Stimulated activated CD4-positive, alpha-beta T cell treated with anti-CD3 and anti-CD28 coated beads, TNF-alpha, amount 100 ng/mL, for 48 hours (primary cell): ENCODE results near the gene DGKQ.
"Not testable (repeated sequence)": the region's sequence is repeated elsewhere in the genome, so short reads cannot be mapped to it uniquely, and the experiment has no call there.

Experiments used
- DNase-seq, 3 donors: peaks; one replicate each; pipeline ENCODE4 v3.0.0-alpha.2; 2020; ENCODE audit warnings: low read depth in 3 of 3

Gene DGKQ

DNA sequence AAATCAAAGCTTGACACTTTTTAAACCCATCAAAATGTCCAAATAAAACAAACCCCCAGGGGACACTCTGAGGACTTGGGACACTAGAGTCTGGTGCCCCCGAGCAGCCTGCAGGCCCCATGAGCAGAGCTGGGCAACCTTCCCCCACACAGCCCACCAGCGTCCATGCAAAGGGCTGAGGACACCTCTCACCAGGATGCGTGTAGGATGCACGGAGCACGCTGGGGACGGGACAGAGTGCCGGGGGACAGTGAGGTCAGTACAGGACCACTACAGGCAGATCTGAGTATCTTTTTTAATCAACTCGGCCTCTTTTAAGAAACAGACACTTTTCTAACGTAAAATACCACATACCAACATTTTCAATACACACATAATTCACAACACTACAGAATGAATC, 48.2 kb downstream of the DGKQ start:
- DNase-seq, result no peak

DNA sequence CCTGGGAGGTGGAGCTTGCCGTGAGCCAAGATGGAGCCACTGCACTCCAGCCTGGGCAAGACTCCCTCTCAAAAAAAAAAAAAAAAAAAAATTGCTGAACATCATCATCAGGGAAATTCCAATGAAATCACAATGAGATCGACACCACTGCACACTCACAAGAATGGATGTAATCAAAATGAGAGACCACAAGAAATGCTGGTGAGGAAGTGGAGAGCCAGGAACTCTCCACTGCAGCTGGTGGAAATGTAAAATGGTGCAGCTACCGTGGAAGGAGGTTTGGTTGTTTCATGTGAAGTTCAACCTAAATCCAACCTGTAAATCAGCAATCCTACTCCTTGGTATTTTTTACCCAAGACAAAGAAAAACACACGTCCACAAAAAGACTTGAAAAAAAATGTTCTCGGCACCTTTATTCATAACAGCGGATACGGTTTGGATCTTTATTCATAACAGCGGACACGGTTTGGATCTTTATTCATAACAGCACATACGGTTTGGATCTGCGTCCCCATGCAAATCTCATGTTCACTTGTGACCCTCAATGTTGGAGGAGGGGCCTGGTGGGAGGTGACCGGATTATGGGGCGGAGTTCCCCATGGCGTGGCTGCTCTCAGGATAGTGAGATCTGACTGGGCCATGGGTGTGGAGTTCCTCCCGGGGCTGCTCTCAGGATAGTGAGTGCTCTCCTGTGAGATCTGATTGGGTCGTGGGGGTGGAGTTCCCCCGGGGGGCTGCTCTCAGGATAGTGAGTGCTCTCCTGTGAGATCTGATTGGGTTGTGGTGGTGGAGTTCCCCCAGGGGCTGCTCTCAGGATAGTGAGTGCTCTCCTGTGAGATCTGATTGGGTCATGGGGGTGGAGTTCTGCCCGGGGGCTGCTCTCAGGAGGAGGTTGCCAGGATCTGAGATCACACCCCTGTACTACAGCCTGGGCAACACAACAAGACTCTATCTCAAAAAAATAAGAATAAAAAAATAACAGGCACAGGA, 49.0 kb downstream of the DGKQ start:
- no peak for DNase-seq

DNA sequence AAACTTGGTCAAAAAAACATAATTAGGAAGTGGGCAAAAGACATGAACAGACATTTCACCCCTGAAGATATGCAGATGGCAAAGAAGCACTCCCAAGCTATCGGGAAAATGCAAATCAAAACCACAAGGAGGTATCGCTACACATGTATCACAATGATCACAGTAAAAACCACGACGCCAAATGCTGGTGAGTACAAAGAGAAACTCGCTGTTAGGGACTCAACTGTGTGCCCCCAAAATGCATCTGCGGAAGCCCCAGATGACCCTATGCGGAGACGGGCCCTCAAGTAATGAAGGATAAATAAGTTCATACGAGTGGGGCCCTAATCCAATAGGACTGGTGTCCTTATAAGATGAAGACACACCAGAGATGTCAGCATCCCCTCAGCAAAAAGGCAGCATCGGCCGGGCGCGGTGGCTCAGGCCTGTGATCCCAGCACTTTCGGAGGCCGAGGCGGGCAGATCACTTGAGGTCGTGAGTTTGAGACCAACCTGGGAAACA, 51.5 kb downstream of the DGKQ start:
- DNase-seq, result no peak

DNA sequence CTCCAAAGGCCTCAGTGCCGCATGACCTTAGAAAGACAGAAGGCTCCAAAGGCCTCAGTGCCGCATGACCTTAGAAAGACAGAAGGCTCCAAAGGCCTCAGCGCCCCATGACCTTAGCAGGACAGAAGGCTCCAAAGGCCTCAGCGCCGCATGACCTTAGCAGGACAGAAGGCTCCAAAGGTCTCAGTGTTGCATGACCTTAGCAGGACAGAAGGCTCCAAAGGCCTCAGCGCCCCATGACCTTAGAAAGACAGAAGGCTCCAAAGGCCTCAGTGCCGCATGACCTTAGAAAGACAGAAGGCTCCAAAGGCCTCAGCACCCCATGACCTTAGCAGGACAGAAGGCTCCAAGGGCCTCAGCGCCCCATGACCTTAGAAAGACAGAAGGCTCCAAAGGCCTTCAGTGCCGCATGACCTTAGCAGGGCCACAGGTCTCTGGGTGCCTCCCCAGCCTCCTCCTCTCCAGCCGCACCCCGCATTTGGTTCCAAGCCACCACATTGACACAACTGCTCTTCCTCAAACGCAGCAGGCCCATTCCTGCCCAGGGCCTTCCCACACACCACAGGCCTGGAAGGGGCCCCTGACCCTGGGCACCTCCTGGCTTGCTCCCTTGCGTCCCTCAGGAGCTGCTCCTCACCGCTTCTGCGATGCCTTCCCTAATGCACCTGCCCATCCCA, 54.2 kb downstream of the DGKQ start:
- not testable (repeated sequence) for DNase-seq

DNA sequence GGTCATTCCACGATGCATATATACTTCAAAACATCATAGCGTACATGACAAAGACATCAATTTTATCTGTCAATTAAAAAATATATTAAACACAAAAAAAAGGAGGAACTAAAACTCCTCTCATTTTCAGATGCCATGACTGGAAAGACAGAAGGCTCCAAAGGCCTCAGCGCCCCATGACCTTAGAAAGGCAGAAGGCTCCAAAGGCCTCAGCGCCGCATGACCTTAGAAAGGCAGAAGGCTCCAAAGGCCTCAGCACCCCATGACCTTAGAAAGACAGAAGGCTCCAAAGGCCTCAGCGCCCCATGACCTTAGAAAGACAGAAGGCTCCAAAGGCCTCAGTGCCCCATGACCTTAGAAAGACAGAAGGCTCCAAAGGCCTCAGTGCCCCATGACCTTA, 54.8 kb downstream of the DGKQ start:
- DNase-seq, result not testable (repeated sequence)

DNA sequence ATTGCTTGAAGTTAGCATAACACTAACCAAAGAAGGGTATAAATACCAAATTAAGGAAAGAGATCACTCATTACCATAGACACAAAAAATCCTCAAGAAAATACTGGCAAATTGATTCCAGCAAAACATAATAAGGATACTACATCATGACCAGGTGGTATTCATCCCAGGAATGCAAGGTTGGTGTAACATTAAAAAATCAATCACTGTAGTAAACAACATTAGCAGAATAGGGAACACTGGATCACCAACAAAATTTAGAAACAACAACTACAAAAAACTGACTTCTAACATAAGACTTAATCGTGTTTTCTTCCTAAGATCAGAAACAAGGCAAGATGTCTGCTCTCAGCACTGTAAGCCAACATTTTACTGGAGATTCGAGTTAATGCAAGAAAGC, 55.4 kb downstream of the DGKQ start:
- DNase-seq, result no peak

DNA sequence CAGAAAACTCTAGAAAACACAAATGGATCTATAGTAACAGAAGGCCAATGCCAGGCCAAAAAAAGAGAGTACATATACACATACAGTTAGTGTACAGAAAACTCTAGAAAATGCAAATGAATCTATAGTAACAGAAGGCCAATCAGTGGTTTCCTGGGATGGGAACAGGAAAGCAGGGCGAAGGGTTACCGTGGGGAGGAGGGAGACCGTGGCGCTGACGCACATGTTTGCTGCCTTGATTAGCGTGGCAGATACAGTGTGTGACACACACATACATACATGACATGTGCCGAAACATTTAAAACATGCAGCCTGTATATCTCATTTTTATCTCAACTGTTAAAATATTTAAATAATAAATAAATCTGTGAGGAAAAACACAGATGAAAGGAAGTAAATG, 55.9 kb downstream of the DGKQ start:
- DNase-seq, result no peak

DNA sequence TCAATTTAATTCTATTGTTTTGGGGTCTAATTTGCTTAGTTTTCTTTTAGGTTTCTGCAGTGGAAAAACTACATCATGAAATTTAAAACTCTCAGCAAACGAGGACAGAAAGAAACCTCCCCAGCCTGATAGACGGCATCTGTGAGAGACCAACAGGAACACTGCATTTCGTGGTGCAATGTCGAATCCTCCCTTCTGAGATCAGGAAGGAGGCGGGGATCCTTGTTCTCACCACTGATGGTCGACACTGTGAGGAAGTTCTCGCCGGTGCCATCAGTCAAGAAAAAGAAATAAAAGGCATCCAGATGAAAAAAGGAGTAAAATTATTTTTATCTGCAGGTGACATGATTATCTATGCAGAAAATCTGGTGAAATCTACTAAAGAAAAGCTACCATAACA, 57.8 kb downstream of the DGKQ start:
- DNase-seq, result no peak

DNA sequence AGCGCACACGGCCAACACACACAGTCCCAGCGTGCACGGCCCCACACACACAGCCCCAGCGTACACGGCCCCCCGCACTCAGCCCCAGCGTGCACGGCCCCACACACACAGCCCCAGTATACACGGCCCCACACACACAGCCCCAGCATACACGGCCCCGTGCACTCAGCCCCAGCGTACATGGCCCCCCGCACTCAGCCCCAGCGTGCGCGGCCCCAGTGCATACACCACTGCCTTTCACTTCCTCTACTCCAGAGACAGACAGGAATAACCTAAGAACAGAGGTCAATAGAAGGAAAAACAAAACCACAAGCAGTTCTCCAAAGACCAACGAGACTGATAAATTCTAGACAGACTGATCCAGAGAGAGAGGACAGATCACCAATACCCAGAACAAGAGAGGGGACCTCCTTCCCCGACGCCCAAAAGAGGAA, 58.3 kb downstream of the DGKQ start:
- no peak for DNase-seq

DNA sequence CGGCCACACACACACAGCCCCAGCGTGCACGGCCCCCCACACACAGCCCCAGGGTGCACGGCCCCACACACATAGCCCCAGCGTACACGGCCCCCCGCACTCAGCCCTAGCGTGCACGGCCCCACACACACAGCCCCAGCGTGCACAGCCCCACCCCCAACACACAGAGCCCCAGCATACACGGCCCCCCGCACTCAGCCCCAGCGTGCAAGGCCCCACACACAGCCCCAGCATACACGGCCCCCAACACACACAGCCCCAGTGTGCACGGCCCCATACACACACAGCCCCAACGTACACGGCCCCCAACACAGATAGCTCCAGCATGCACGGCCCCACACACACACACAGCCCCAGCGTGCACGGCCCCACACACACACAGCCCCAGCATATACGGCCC, 58.8 kb downstream of the DGKQ start:
- no peak for DNase-seq

DNA sequence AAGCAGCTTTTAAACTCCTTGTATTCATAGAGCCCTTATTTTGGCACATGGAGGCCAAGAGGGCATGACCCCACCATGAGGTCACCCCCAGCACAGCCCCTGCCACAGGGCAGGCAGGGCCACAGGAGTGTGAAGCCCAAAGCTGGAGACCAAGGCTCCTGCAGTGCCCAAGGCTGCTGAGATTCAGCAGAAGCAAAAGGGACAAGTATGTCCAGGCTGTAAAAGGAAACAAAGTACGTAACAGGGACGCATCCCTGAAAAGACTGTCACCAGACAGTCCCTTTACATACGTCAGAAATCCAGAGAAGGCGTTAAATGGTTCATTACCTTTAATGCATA, 60.1 kb downstream of the DGKQ start:
- DNase-seq, result no peak

DNA sequence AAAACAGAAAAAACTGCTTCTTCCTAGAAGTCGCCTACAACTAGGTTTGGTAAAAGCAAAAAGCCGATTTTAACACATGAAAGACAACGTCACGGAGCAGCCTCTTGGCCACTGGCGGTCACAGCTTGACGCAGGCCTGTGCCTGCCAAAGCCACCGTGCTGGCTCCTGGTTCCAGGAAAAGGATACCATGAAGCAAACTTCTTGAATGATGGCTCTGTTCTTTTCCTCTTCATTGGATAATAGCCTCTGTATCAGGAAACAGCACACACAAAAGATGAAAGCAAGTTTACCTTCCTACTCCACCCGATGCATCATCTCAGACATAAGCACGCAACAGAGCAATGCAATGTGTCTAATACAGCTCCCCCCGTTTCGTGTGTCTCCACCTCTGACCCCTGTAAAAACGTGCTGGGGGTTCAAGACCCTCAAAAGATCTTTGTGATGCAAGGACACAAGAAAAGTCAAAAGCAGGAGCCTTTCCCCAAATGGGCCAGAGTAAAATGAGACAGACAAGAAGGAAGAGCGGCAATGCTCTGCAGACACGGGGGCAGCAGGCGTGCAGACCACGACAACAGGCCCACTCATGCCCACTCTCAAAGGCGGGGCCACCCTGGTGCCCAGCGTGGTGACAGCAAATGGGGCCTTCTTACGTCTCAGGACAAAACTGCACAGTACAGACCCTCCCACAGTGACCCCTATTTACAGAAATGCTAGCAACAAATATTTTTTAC, 60.7 kb downstream of the DGKQ start:
- DNase-seq, result no peak

DNA sequence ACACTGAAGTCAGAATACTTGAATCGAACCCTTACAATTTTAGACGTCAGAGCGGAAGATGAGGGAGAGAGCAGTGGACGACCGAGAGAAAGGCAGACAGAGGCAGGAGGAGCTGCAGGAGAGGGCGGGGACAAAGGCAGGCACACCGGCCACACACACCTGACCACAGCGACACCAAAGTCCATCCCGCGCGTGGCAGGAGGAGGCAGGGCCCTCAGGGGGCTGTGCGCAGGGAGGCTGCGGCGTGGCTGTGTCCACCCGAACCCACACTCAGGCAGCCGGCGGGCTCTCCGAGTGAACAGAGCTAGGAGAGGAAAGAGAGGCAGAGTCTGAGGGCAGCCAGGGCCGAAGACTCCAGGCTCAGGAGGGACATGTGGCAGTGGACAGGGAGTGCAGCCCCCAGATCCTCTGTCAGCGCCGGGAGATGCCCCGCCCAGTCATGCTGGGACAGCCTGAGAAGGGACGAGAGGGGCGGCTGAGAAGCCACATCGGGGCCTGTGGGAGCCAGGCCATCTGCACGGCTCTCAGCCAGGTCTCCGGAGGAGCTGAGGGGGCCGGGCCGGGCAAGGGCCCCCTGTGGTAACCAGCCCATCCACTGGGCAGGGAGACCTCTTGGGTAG, 61.4 kb downstream of the DGKQ start:
- no peak for DNase-seq

DNA sequence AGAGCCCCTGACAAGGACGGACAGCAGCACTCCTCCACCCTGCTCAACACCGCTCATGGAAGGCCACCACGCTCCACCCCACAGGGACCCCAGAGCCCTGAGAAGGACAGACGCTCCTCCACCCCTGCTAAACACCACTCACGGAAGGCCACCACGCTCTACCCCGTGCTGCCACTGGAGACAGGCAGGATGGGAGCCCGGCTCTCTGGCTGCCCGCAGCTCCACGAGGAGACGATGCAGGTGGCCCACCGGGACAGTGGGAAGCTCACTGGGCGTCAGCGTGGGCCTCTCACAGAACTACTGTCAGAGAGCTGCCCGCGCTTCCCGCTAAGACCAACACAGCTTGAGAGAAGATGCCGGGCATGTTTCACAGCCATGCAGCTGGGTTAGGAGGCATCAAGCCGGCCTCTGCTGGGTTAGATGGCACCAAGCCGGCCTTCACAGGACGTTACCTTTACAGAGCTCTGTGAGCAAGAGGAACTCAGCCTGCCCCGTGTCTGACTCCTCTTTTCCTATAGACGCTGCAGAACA, 62.1 kb downstream of the DGKQ start:
- no peak for DNase-seq

DNA sequence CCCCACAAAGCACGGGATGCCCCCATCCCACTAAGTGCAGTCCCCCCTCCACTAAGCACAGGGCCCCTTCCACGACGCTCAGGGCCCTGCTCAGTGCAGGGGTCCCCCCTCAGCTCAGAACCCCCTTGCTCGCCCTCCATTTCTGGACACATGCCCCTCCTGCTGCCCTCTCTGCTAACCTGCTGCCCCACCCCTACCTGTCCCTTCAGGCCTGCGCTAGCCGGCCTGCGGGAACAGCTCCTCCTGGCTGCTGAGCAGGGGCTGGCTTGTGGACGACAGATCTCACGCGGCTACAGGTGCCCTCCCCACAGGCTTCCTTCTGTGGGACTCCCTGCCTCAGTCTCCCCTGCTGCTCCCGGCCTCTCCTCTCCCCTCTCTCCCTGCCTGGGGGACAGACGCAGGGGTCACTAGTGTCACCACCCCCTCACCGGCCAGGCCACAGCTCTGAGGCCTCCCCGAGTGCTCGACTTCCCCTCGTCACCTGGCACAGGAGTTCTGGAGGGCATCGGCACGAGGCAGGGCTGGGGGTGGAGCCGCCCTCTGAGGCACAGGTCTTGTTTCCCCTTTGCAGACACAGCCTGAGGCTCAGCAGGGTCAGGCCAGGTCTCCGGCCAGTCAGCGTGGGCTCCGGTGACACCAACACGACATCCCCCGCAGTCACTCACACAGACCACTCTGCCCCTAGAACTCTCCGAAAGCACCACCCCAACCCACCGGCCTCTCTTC, 62.8 kb downstream of the DGKQ start:
- DNase-seq, result no peak

DNA sequence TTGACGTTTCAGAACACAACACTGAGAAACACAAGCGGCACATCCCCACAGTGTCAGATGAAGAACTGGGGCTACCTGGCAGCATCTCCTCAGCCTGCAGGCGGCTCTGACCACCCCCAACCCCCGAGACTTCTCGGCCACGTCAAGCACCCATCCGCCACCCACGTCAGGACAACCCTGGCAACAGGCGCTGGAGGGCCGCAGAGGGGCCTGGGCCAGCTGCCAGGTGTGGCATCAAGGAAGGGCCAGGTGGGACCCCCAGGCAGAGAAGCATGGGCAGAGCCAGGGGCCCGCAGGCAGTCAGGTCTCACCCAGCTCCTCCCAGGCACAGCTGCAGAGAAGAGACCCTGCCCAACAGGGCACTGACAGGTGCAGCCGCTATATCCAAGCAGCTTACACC, 63.5 kb downstream of the DGKQ start:
- no peak for DNase-seq

DNA sequence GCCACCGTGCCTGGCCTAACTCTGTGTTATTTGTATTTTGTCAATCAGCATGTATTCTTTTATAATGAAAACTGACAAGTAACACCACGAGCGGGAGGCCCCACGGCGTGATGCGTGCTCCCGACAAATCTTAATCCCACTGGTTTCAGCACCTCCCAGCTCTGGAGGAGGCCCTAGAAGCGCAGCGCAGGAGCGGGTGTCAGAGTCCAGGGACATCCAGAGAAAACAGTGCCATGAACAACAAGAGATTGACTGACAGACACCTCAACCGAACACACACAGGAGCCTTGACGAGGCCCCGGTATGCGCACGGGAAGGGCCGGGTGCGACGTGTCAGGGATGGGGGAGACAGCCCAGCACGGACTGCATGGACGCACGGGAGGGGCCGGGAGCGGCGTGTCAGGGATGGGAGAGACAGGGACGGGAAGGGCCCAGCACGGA, 64.2 kb downstream of the DGKQ start:
- DNase-seq, result no peak
